ENCODE measurements around the gene CDK11A.
"Not testable (repeated sequence)": the region's sequence is repeated elsewhere in the genome, so short reads cannot be mapped to it uniquely, and the experiment has no call there.

CDK11A gene

DNA sequence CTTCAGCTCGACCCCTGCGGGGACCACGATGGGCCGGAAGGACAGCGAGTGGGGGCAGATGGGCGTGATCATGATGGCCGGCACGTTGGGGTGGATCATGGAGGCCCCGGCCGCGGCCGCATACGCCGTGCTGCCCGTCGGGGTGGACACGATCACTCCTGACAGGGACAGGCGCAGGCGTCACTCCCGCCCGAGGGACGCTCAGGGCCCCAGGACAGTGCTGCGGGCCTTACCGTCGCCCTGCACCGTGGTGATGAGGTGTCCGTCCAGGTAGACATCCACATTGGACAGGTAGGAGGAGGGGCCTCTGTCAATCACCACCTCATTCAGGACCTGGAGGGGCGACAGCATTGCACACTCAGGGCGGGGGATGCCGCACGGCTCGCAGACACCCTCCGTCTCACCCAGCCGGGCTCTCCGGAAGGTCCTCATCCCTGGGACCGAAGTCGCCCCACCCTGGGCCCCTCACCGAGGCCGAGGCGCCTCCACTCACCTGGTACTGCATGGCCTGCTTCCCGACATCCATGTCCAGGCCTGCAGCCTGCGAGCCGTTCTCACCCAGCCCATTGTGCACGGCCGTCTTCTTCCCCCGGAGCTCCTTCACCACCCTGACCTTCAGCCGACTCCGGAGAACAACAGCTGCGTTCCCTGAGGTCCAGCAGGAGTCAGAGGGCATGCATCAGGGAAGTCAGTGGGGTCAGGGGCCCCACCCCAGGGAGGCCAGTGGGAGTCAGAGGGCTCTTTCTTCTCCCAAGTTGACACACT lies 30.1 kb upstream of the CDK11A start:
- DNase-seq = no peak

DNA sequence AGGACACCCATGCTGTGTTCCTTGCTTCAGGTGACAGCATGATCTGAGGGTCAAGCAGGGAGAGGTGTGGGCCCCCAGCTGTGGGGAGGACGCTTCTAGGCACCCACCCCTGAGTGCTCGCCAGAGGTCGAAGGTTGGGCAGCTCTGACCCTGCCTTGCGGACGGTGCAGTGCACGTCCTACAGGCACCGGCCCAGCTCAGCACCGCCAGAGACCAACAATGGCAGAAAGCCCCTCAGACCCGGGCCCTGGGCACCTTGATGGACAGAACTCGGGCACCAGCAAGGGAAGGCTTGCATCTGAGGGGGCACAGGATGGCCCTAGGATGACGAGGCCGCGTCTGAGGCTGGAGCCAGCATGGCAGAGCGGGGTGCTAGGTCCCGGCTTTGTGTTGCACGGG lies 29.4 kb upstream of the CDK11A start:
- DNase-seq = no peak

DNA sequence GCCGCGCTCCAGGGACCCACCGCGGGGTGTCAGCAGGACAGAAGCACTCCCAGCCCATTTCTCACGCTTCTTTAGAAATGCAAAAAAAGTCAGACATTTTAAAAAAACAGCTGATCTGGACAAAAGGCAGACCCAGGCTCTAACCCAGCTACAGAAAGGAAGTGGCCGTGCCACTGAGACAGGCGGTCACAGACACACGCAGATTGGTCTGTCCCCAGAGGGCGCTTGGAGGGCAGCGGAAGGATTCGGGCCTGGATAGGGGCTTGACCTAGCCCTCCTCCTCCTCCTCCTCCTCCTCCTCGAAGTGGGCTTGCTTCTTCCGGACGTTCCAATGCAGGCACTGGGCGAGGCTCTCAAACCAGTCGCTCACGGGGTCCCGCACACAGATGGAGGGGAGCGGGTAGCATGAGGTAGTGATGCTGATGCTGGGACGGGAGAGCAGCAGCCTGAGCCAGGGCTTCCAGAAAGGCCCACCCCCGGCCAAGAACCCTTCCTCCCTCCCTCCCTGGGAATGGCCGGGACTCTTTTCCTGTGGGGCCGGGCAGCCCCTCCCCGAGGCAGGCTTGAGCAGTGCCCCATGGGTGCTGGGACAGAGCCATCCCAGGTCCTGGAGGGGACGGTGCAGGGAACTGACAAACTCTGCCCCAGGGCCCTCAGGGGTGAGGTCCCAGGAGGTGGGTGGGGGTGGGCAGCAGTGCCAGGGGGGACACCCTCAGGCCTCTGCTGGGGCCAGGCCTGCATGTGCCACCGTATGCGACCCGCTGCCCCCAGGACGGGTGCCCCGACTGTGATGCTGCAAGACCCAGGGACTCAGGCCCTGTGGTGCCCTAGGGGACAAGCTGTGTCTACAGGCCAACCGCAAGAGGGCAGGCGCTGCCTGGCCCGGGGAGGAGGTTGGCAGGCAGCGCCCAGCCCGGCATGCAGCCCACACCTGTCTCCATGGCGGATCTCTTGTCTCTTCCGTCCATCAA lies 28.8 kb upstream of the CDK11A start:
- no peak for DNase-seq

DNA sequence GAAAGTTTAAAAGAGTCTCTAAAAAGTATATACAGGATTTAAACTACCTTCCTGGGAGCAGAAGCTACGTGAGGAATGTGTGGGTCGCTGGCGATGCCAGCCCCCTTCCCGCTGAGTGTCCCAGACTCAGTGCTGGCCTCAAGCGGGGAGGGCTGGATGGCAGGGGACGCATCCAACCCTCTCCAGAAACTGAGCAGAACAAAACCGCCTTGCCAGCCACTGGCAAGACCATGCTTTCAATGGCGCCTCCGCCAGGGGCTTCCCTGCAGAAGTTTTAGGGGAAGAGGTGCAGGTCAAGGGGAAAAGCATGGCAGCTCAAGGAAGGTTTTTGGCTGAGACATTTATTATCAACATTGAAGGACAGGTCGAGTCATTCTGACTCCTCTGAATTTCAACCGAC lies 28.0 kb upstream of the CDK11A start:
- no peak for DNase-seq

DNA sequence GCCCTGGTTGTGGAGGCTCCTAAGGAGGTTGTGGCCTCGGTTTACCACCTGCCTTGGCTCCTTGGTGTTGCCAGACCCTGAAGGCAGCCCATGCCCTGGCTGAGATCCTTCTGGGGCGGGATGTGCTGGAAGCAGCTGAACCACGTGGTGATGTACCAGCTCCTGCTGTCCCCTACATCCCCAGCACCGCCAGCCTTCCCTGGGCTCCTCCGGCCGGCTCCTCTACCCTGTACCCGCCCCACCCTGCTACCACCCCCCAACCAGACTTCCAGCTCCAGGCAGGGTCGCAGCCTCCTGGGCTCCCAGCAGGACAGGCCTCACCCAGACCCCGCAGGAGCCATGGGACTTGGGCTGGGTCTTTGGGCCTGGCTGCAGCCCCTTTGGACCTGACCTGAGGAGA lies 25.8 kb upstream of the CDK11A start:
- DNase-seq = not testable (repeated sequence)

DNA sequence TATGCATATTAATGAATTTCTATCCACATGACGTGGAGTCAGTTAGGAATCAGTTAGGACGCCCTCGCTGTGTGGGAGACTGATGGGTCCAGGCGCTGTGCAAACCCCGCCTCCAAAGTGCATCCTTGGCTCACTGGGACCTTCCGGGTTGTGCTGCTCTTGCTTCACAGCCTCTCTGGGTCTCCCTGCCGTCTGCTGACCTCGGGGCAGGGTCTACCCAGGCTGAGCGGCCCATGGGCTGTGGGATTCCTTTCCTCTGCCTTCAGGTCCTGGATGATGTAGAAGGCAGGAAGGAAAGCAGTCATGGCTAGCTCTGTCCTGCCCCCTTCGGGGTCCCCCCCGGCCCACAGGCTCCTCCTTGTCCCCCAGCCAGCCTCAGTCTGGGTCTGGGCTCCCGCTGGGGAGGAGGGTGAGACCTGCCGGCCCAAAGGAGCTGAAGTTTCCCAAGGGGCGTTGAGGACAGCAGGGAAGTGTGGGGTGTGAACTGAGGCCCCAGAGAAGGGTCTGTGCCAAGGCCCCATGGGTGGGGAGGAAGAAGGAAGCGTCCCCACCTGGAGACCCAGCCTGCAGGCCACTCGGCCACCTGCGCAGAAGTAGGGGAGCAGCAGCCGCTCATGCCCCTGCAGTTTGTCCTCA lies 24.6 kb upstream of the CDK11A start:
- DNase-seq = no peak

DNA sequence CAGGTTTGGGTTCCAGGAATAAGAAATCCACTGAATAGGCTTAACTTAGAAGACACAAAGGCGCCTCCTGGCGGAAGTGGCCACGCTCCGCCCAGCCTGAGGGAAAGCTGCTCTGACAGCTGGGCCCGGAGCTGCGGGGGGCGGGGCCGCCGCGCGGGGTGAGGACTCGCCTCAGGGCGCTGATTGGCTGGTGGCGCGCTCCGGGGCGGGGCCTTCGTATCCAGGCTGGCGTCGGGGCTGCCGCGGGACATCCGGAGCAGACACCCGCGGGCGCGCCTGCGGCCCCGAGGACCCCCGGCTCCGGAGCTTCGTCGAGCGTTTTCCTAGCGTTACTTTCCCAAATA lies 22.4 kb upstream of the CDK11A start:
- DNase-seq = not testable (repeated sequence)

DNA sequence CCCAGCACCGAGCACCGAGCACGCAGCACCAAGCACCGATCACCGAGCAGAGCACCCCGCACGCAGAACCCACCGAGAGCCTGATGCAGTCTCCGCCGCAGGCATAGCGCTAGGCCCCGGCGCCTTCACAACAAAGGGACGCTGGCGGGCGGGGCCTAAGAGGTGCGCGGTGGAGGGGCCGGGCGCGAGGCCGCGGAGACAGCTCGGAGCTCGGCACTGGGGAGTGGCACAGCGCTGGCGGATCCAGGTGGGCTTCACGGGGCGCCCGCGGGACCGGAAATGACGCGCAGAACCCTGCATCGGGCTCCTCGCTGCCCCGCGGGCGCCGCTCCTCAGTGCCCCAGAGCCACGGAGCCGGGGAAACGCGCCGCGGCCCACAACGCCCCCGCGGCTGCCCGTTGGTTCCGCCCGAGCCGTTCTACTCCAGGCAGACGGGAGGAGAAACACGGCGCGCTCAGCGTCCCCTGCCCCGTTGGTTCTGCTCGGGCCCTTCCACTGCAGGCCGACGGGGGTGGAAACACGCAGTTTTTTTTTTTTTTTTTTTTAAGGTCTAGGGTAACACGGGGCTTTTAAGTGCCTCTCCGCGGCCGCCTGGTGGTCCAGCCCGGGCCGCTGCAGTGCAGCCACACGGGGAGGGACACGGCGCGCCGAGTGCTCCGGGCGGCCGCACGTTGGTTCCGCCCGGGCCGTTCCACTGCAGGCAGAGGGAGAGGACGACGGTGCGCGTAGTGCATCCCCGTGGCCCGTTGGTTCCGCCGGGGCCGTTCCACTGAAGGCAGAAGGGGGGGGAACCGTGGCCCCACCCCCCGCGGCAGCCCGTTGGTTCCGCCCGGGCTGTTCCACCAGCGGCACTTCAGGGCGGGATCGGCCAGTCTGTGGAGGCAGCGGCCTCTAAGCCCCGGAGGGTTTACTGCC lies 21.8 kb upstream of the CDK11A start:
- DNase-seq = peak; percentile 81

DNA sequence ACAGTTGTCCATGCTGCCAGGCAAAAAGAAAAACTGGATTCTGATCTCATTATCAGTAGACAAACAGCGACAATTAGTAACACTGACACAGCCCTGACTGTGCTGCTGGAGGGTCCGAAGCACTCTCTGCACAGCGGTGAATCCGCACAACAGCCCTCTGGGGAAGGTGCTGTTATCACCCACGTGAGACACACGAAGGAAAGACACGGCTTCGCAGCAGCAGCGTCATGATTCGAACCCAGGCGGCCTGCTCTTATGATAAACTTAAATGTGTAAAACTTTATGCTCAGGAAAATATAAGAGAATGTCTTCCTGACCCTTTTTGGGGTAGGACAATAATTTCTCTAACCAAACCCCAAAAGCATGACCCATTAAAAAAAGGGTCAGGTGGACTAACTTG lies 18.4 kb upstream of the CDK11A start:
- DNase-seq = not testable (repeated sequence)

DNA sequence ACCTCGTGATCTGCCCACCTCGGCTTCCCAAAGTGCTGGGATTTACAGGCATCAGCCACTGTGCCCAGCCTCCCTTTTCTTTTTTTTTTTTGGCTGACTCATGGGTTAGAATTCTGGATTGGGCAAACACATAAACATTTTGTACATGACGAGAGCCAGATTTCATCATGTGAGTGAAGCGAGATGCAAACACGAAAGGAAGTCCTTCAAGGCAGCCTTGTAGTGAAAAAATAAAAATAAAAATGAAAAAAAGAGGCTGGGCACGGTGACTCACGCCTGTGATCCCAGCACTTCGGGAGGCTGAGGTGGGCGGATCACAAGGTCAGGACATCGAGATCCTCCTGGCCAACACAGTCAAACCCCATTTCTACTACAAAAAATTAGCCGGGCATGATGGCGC lies 16.9 kb upstream of the CDK11A start:
- peak; percentile 85 for DNase-seq

DNA sequence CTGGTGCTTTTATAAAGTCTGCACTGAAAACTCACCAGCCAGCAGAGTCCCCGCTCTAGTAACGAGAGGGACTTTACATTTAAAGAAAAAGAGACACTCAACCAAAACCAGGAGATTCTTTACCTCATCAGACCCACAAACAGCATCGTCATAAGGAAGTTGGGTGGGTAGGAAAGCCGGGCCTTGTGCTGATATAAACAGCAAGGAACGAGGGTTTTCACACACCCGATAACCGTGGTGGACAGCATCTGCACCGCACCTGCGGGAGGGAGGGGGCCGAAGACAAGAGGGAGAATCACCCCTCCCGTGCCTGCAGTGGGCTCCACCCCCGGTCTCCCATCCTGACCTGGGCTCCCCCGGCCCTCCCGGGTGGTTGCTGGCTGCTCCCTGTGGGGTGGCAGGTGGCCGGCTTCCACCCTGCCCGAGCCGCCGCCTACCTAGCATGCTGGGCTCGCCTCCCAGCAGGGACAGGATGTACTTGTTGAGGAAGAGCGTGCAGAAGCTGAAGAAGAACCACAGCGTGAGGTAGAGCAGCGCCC lies 14.7 kb upstream of the CDK11A start:
- DNase-seq = not testable (repeated sequence)

DNA sequence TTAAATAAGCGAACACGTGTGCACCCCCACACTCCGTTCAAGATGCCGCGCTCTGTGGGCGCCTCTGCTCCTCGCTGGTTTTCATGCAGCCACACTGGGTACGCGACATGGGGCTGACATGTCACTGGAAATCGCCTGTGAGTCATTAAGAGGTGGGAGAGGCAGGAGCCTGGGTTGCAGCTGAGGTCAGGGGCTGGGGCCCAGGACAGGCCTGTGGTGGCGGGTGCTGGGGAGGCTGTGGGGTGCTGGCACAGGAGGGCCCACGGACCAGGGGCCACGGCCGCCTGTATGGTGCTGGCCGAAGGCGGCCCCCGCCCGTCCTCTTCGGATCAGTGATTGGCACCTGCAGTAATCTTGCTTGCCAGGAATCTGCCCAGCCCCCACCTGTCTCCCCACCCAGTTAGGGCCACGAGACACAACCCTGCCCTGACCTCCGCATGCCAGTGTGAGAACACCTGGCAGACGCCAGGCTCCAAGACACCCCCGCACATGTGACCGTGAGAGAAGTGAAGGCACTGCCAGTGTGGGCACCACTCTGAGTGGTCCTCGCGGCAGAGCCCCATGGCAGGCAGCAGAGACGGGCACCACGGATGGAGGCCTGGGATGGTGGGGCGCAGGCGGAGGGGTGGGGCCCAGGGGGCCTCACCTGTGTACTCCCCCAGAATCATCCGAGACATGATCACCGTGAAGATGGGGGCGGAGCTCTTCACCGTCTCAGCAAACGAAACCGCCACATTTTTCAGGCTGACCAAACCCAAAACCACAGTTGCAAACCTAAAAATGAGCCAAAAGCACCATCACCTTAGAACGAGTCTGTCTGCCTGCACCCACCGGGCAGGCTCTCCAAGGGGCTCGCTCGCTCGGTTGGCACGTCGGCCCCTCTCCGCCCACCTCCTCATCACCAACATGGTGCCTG lies 13.8 kb upstream of the CDK11A start:
- not testable (repeated sequence) for DNase-seq

DNA sequence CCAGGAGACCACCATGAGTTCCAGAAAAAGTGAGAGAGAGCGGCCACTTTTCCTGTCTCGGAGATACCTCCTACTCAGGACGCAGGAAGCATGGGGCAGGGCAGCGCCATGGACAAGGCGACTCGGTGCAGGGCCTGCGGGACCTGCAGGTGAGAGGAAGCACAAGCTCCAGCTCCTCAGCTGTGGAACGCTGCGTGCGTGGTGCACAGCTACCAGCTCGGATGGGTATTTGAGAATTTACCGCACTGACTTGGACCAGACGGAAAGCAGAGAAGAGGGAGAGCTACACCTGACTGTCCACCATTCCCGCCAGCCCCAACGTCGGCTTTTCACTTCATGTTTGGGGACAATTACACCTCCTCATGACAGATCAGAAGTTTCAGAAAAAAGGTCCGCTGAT lies 8.2 kb upstream of the CDK11A start:
- DNase-seq = no peak

DNA sequence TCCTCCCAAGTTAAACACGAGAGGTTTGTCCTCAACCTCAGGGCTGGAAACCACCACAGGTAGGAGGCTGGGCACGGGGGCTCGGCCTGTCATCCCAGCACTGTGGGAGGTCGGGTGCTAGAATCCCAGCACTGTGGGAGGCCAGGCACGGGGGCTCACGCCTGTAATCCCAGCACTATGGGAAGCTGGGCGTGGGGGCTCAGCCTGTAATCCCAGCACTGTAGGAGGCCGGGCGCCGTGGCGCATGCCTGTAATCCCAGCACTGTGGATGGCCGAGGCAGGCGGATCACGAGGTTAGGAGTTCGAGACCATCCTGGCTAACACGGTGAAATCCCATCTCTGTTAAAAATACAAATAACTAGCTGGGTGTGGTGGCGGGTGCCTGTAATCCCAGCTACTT lies 6.7 kb upstream of the CDK11A start:
- no peak for DNase-seq

DNA sequence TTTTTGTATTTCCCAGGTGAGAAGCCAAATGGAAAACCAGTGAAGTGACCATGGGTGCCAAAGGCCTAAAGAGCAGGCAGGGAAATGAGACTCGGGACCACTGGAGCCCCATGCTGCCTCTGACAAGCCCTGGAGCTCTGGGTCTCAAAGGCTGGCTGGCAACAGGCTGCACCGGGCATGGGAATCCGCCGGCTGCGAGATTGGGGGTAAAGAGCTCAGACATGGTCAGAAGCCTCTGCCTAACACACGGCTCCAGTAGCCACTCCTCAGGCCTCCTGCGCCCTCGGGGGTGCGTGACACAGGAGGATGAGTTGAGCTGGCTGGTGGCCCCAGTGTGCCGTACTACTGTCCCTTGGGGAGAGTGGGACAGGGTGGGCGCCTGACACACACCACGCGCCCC lies 6.1 kb upstream of the CDK11A start:
- not testable (repeated sequence) for DNase-seq

DNA sequence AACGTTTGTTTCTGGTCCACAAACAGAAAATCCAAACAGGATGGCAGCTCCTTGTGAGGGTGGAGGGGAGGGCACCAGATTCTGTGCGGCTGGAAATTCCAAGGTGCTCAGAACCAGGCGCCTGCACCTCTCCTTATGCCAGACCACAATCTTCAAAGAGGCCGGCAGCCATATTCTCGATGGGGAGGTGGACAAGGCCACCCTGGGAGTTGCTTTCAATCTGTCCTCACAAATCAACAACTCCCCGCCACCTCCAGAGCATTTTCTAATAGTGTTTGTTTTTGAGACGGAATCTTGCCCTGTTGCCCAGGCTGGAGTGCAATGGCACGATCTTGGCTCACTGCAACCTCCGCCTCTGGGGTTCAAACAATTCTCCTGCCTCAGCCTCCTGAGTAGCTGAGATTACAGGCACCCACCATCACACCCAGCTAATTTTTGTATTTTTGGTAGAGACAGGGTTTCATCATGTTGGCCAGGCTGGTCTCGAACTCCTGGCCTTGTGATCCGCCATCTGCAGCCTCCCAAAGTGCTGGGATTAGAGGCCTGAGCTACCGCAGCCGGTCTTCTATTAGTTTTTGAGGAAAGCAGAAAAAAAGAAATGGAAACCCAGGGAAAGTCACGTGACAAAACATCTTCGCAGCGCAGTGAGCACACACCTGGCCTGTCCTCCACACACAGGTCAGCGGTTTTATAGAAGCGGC lies 5.1 kb upstream of the CDK11A start:
- DNase-seq = not testable (repeated sequence)

DNA sequence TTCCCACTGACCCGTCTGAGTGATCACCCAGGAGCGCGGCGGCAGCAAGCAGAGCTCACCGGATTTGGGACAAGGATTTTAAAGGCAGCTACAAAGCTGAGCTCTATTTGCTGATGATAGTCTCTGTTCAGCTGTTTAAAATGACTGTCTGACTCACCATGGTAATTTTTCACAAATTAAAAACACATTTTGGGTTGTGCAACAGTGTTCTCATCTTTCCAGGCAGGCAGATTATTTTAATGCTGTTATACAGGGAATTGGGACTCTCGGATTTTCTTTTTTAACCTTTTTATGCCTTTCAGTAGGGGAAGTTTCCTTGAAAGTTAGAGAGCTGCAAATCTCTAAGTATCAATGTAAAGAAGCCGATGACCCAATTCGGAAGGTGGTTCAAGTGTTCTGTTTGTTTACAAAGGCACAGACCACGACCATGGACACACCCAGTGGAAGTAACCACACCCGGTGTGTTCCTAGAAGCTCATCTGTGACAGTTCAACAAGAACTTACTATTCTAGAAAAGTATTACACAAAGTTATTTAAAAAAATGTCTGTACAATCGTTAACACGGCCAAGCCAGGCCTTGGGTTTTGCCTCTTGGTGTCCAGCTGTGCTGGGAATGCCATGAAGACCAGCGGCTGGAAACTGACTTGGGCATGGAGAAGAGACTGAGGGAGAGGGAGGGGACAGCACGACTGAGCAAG lies 4.3 kb upstream of the CDK11A start:
- peak; percentile 77 for DNase-seq

DNA sequence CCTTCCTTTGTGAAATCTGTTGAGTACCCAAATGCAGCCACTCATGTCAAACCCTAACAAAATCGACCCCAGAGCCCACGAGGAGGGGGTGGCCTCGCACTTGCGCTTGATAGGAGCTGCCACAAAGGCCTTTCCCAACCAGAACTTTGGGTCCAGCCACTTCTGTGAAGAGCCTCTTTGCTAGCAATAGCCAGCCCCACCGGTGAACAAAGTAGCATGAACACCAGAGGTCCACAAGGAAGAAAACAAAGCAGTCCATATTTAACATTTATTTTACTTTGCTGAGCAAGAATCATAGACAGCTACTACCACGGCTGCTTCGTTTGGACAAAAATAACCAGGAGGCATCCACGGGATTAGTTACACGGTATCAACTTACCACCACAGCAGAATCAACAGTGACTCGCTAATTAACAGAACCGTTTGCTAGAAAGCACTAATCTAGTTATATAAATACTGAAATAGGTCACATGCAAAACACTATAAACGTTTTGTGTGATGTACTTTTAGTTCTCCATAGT lies 3.0 kb upstream of the CDK11A start:
- DNase-seq = peak; percentile 4

DNA sequence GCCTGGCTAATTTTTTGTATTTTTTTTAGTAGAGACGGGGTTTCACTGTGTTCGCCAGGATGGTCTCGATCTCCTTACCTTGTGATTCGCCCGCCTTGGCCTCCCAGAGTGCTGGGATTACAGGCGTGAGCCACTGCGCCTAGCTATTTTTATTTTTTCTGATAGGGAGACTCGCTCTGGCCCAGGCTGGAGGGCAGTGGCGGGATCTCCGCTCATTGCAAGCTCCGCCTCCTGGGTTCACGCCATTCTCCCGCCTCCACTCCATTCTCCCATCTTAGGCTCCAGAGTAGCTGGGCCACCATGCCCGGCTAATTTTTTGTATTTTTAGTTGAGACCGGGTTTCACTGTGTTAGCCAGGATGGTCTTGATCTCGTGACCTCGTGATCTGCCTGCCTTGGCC lies 1.9 kb upstream of the CDK11A start:
- DNase-seq = not testable (repeated sequence)

All from fibroblast of skin of scalp (primary cell).